Neural cell (in vitro differentiated cells): ENCODE results near the gene CYP2E1. TPM values are rescaled to one million over a fixed set of nuclear protein-coding genes. Genes with fewer than 3 reads are reported as not detected.

ENCODE experiments used
- H2AFZ ChIP-seq: fragments of 200-600, 300-800 bp; sonication (generic), shearing (Covaris generic); 2 replicates; pipeline ENCODE4 v1.6.0; 2014; ENCODE audit warnings: low read depth, mild to moderate bottlenecking, antibody characterized with exemption, low read length, moderate library complexity
- H3F3A ChIP-seq: fragments of 200-600 bp; shearing (Covaris generic); 2 replicates; pipeline ENCODE4 v1.6.1; 2016; ENCODE audit warnings: mild to moderate bottlenecking, moderate library complexity, mixed read lengths, antibody characterized with exemption, low read length; ENCODE audit not compliant: insufficient read depth, poor library complexity, severe bottlenecking
- H3K27ac ChIP-seq: fragments of 200-600, 300-800 bp; sonication (generic), shearing (Covaris generic); 2 replicates; pipeline ENCODE4 v1.5.1; 2014; ENCODE audit warnings: mild to moderate bottlenecking, low read length, moderate library complexity
- H3K27me3 ChIP-seq: fragments of 300-800, 200-600 bp; sonication (generic), shearing (Covaris generic); 2 replicates; pipeline ENCODE4 v1.6.0; 2014; ENCODE audit warnings: mild to moderate bottlenecking, low read depth, low read length, moderate library complexity; ENCODE audit not compliant: insufficient read depth
- H3K36me3 ChIP-seq: fragments of 300-800, 200-600 bp; sonication (generic), shearing (Covaris generic); 2 replicates; pipeline ENCODE4 v1.5.1; 2014; ENCODE audit warnings: mild to moderate bottlenecking, antibody characterized with exemption, low read length, moderate library complexity; ENCODE audit not compliant: insufficient read depth
- H3K4me2 ChIP-seq: fragments of 300-800, 200-600 bp; sonication (generic), shearing (Covaris generic); 2 replicates; pipeline ENCODE4 v1.6.0; 2014; ENCODE audit warnings: mild to moderate bottlenecking, low read length
- H3K4me3 ChIP-seq: fragments of 300-800, 200-600 bp; sonication (generic), shearing (Covaris generic); 2 replicates; pipeline ENCODE4 v1.5.1; 2014; ENCODE audit warnings: mild to moderate bottlenecking, low read length, moderate library complexity
- H3K79me2 ChIP-seq: fragments of 200-600 bp; shearing (Covaris generic); replicated peaks from 2 replicates; pipeline ENCODE4 v1.6.0; 2014; ENCODE audit warnings: mild to moderate bottlenecking, low read length, moderate library complexity; ENCODE audit not compliant: insufficient read depth
- H3K9ac ChIP-seq: fragments of 300-800, 200-600 bp; sonication (generic), shearing (Covaris generic); 2 replicates; pipeline ENCODE4 v1.6.1; 2016; ENCODE audit warnings: mild to moderate bottlenecking, low read length, mixed read lengths
- H3K9me2 ChIP-seq: fragments of 200-600 bp; shearing (Covaris generic); 2 replicates; pipeline ENCODE4 v1.6.1; 2016; ENCODE audit warnings: mild to moderate bottlenecking, low read length, mixed read lengths; ENCODE audit not compliant: insufficient read depth
- H3K9me3 ChIP-seq: fragments of 200-600, 300-800 bp; sonication (generic), shearing (Covaris generic); 2 replicates; pipeline ENCODE4 v1.6.1; 2016; ENCODE audit warnings: mild to moderate bottlenecking, mixed run types, low read length, moderate library complexity, mixed read lengths
- H4K20me1 ChIP-seq: fragments of 200-600 bp; shearing (Covaris generic); 2 replicates; pipeline ENCODE4 v1.6.1; 2016; ENCODE audit warnings: mild to moderate bottlenecking, mixed run types; ENCODE audit not compliant: insufficient read depth
- CTCF ChIP-seq: fragments of 450-650 bp; IDR thresholded peaks from 2 replicates; pipeline ENCODE4 v1.5.1; 2014; ENCODE audit warnings: antibody characterized with exemption, mild to moderate bottlenecking, moderate library complexity; ENCODE audit not compliant: poor library complexity, severe bottlenecking
- EP300 ChIP-seq: fragments of 450-650 bp; conservative IDR thresholded peaks from 2 replicates; pipeline ENCODE4 v1.6.1; 2014; ENCODE audit warnings: antibody characterized with exemption, mild to moderate bottlenecking, moderate library complexity; ENCODE audit not compliant: poor library complexity, severe bottlenecking
- EZH2 ChIP-seq: fragments of 200-600, 300-800 bp; shearing (Covaris generic), sonication (generic); IDR thresholded peaks from 2 replicates; pipeline ENCODE4 v1.6.1; 2014; ENCODE audit warnings: antibody characterized with exemption, low read length, borderline replicate concordance, mild to moderate bottlenecking; ENCODE audit not compliant: insufficient read depth, poor library complexity, severe bottlenecking
- MXI1 ChIP-seq: fragments of 450-650 bp; conservative IDR thresholded peaks from 2 replicates; pipeline ENCODE4 v1.6.1; 2014; ENCODE audit warnings: antibody characterized with exemption, mild to moderate bottlenecking; ENCODE audit not compliant: poor library complexity, severe bottlenecking
- POLR2AphosphoS5 ChIP-seq: IDR thresholded peaks from 2 replicates; pipeline ENCODE4 v1.6.1; 2012
- RAD21 ChIP-seq: fragments of 450-650 bp; conservative IDR thresholded peaks from 2 replicates; pipeline ENCODE4 v1.6.1; 2014; ENCODE audit warnings: antibody characterized with exemption, mild to moderate bottlenecking, moderate library complexity
- REST ChIP-seq: IDR thresholded peaks from 2 replicates; pipeline ENCODE4 v1.6.1; 2012; ENCODE audit warnings: borderline replicate concordance
- SMC3 ChIP-seq: fragments of 450-650 bp; conservative IDR thresholded peaks from 2 replicates; pipeline ENCODE4 v1.6.1; 2014; ENCODE audit warnings: antibody characterized with exemption, mild to moderate bottlenecking, moderate library complexity; ENCODE audit not compliant: poor library complexity
- TAF1 ChIP-seq: IDR thresholded peaks from 2 replicates; pipeline ENCODE4 v1.6.1; 2012; ENCODE audit warnings: low read depth
- polyA plus RNA-seq: library from polyadenylated mRNA; depleted of rRNA; stranded (reverse); fragments of >200 nt; gene quantifications from 2 replicates; pipeline ENCODE4 v1.2.3, GENCODE V29; 2014

CYP2E1 gene
- polyA plus RNA-seq, 1 donor from 2014 or later, result 1.7 TPM

GRCh38 chr10:133536198-133536597 is 9.0 kb downstream of the CYP2E1 start:
- Histone ChIP-seq H4K20me1 (no peaks in the 10 kb centered on the region), H3K4me3 (no peak overlapping the region), H3K9me3 (peaks cover 3% of the 10 kb centered on the region), H3K4me2 (no peak overlapping the region), H3K36me3 (no peaks in the 10 kb centered on the region), H3K79me2 (no peaks in the 10 kb centered on the region), H3K9ac (no peak overlapping the region), H3K9me2 (no peaks in the 10 kb centered on the region), H3K27me3 (no peaks in the 10 kb centered on the region), H3F3A (no peaks in the 10 kb centered on the region), H2AFZ (no peak overlapping the region), H3K27ac (no peak overlapping the region)
- no peak for TF ChIP-seq SMC3
- no peak for TF ChIP-seq EP300
- no peak for TF ChIP-seq TAF1
- no peak for TF ChIP-seq MXI1
- TF ChIP-seq REST, result no peak
- no peak for TF ChIP-seq EZH2
- TF ChIP-seq CTCF, result no peak
- no peak for TF ChIP-seq RAD21
- no peak for TF ChIP-seq POLR2AphosphoS5

- TF ChIP-seq RAD21 (no peak), SMC3 (no peak), MXI1 (no peak), CTCF (no peak), REST (no peak), EZH2 (no peak), POLR2AphosphoS5 (no peak), TAF1 (no peak), EP300 (no peak)
- Histone ChIP-seq H3K9me2 (no peaks in the 10 kb centered on the region), H3K9me3 (peaks cover 3% of the 10 kb centered on the region), H3K9ac (no peak overlapping the region), H3K36me3 (no peaks in the 10 kb centered on the region), H4K20me1 (no peaks in the 10 kb centered on the region), H2AFZ (no peak overlapping the region), H3K79me2 (no peaks in the 10 kb centered on the region), H3K27me3 (no peaks in the 10 kb centered on the region), H3K4me3 (no peak overlapping the region), H3K4me2 (no peak overlapping the region), H3K27ac (no peak overlapping the region), H3F3A (no peaks in the 10 kb centered on the region)
Measured at GRCh38 chr10:133537546-133538545, 10.7 kb downstream of the CYP2E1 start.
